ENCODE data around the gene EEFSEC.

- TF ChIP-seq TCF7L2 (IDR thresholded peaks at IDR 0.05; ENCODE audit: low read depth, low read length) (no peak), CTCF (IDR thresholded peaks at IDR 0.05) (no peak), POLR2AphosphoS5 (IDR thresholded peaks at IDR 0.05; ENCODE audit: low read depth, low read length) (no peak), SIN3A (IDR thresholded peaks at IDR 0.05; ENCODE audit: borderline replicate concordance, insufficient read depth, low read depth, low read length) (no peak)
Measured at GRCh38 chr3:128326051-128326823, 173.0 kb downstream of the EEFSEC start.

Measured in Panc1 (cell line).